Measurements from ENCODE around the gene SCP2.

The SCP2 gene

GRCh38 chr1:53068314-53069099, 141.4 kb downstream of the SCP2 start:
- no peak for DNase-seq (ENCODE audit: low read depth)

GRCh38 chr1:53069265-53069662, 142.2 kb downstream of the SCP2 start:
- DNase-seq (ENCODE audit: low read depth), result no peak

- no peak for DNase-seq (ENCODE audit: low read depth)
These were observed 142.7 kb downstream of the SCP2 start for GRCh38 chr1:53069663-53070327.

GRCh38 chr1:53070621-53071020, 143.5 kb downstream of the SCP2 start:
- no peak for DNase-seq (ENCODE audit: low read depth)

- no peak for DNase-seq (ENCODE audit: low read depth)
These were observed 144.2 kb downstream of the SCP2 start for GRCh38 chr1:53071167-53071865.

GRCh38 chr1:53071915-53072314, 144.8 kb downstream of the SCP2 start:
- no peak for DNase-seq (ENCODE audit: low read depth)

- no peak for DNase-seq (ENCODE audit: low read depth)
These were observed 146.2 kb downstream of the SCP2 start for GRCh38 chr1:53073287-53073686.

GRCh38 chr1:53073868-53074311, 146.8 kb downstream of the SCP2 start:
- no peak for DNase-seq (ENCODE audit: low read depth)

GRCh38 chr1:53074313-53075154, 147.5 kb downstream of the SCP2 start:
- no peak for DNase-seq (ENCODE audit: low read depth)

GRCh38 chr1:53075206-53075605, 148.1 kb downstream of the SCP2 start:
- no peak for DNase-seq (ENCODE audit: low read depth)

GRCh38 chr1:53075761-53076163, 148.7 kb downstream of the SCP2 start:
- no peak for DNase-seq (ENCODE audit: low read depth)

- no peak for DNase-seq (ENCODE audit: low read depth)
These were observed 149.1 kb downstream of the SCP2 start for GRCh38 chr1:53076165-53076564.

GRCh38 chr1:53076721-53077598, 149.9 kb downstream of the SCP2 start:
- no peak for DNase-seq (ENCODE audit: low read depth)

GRCh38 chr1:53077599-53077965, 150.5 kb downstream of the SCP2 start:
- no peak for DNase-seq (ENCODE audit: low read depth)

GRCh38 chr1:53078333-53079101, 151.4 kb downstream of the SCP2 start:
- no peak for DNase-seq (ENCODE audit: low read depth)

GRCh38 chr1:53079251-53079650, 152.2 kb downstream of the SCP2 start:
- DNase-seq (ENCODE audit: low read depth), result no peak

GRCh38 chr1:53080041-53080440, 153.0 kb downstream of the SCP2 start:
- no peak for DNase-seq (ENCODE audit: low read depth)

GRCh38 chr1:53080769-53081168, 153.7 kb downstream of the SCP2 start:
- DNase-seq (ENCODE audit: low read depth), result no peak

- no peak for DNase-seq (ENCODE audit: low read depth)
These were observed 154.4 kb downstream of the SCP2 start for GRCh38 chr1:53081384-53082066.

Measured in activated T-helper 9 cell treated with anti-CD3 and anti-CD28 coated beads, Interleukin-2, amount 50 U/mL, for 16 hours (primary cell).